Measurements from ENCODE around the gene ATG7.

The ATG7 gene

DNA sequence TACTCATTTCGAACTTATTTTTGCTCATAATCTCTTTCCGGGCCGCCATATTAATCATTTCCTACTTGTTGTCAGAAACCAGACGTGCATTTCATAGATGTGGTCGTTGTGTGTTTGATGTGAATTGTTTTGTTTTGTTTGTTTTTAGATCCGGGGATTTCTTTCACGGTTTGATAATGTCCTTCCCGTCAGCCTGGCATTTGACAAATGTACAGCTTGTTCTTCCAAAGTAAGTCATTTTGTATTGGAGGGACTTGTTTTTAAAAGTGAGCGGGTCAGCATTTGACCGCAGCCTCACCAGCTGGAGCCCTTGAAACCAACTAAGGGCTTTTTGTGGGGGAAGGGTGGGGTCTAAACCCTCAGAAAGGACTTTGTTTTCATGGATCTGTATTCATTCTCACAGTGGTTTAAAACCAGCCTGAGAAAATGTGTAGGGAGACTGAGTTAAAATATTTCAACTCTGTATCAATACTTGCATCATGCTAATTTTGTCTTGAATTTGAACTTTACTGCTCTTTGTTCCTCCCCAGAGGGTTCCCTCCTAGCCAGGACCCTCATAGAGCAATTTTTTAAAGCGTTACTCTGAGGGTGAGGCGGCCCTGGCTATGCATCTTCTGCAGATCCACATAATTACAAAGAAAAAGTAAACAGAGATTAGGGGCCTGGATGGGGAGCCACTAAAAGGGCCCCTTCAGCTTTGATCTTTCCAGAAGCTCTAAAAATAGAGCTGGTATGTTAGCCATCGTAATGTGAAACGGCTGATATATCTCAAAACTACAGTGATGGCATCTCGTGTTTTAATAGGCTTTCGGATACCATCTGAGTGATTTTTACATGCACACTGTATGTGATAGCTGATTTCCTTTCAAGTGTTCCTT, 107.9 kb downstream of the ATG7 start:
- H3K4me3 ChIP-seq (ENCODE audit: low read depth, low read length): no peak overlapping the region

DNA sequence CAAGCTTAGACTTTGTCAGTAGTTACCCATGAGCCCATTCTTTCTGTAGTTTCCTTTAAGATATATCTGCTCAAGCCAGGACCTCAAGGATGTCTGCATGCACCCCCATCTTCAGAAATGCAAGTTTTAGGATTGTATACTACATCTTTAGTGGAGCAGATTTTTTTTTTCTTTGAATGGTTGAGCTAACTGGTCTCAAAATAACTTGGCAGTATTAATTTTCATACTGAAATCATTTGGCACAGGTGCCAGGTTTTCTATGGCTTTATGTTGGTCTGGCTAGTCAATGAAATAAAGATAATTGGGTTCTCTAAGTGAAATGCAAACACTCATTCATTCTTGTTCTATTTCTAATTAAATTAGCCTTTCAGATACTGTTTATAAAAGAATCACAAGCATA, 108.9 kb downstream of the ATG7 start:
- TF ChIP-seq, protein P1, sequence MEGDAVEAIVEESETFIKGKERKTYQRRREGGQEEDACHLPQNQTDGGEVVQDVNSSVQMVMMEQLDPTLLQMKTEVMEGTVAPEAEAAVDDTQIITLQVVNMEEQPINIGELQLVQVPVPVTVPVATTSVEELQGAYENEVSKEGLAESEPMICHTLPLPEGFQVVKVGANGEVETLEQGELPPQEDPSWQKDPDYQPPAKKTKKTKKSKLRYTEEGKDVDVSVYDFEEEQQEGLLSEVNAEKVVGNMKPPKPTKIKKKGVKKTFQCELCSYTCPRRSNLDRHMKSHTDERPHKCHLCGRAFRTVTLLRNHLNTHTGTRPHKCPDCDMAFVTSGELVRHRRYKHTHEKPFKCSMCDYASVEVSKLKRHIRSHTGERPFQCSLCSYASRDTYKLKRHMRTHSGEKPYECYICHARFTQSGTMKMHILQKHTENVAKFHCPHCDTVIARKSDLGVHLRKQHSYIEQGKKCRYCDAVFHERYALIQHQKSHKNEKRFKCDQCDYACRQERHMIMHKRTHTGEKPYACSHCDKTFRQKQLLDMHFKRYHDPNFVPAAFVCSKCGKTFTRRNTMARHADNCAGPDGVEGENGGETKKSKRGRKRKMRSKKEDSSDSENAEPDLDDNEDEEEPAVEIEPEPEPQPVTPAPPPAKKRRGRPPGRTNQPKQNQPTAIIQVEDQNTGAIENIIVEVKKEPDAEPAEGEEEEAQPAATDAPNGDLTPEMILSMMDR (IDR thresholded peaks at IDR 0.05; ENCODE audit: borderline replicate concordance, insufficient read depth, low read depth, low read length): no peak
- H3K4me3 ChIP-seq (ENCODE audit: low read depth, low read length): no peak overlapping the region

More for the DNA sequence above, 107.9 kb downstream of the ATG7 start:
- TF ChIP-seq, protein P1 (IDR thresholded peaks at IDR 0.05; ENCODE audit: borderline replicate concordance, insufficient read depth, low read depth, low read length): no peak

DNA sequence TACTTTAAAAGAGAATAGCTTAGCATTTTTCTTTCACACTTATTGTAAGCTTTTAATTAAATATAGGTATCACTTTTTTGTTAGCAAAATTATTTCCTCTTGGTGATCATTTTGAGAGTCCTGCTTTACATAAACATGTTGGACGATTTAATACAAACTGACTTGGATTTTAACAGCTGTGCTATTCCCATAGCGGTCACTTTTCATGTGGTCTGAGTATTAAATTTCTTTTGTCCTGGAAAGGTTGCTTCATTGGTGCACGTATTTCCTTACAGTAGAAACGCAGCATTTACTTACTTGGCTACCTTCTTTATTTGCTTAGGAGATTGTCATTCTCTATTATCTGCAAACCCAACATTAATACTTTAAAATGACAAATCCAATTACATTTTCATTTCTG, 109.4 kb downstream of the ATG7 start:
- TF ChIP-seq, protein P1 (IDR thresholded peaks at IDR 0.05; ENCODE audit: borderline replicate concordance, insufficient read depth, low read depth, low read length): no peak
- H3K4me3 ChIP-seq (ENCODE audit: low read depth, low read length): no peak overlapping the region

DNA sequence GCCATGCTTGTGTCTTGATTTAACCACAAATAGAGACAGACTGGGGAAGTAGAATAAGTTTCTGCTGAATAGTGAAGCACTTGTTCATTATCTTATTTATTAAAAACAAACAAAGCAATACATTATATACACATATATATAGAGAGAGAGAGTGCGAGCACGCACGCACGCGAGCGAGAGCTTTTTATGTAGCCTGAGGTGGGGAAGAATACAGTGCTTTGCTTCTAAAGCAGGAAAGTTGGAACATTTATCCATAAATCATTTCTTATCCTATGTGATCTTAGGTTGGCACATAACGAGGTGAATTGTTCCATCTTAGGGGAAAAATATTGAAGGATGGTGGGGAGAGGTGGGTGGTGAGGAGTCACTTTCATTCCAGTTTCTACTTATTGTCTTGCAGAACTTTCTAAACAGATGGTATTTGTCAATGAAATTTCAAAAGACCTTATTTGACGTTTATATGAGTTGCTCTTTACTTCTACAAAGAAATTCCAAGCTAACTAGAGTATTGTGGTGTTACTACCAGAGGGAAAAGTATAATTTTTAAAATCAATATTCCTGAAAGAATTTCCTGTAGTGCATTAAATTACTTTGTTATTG, 110.0 kb downstream of the ATG7 start:
- TF ChIP-seq, protein P1 (IDR thresholded peaks at IDR 0.05; ENCODE audit: borderline replicate concordance, insufficient read depth, low read depth, low read length): no peak

DNA sequence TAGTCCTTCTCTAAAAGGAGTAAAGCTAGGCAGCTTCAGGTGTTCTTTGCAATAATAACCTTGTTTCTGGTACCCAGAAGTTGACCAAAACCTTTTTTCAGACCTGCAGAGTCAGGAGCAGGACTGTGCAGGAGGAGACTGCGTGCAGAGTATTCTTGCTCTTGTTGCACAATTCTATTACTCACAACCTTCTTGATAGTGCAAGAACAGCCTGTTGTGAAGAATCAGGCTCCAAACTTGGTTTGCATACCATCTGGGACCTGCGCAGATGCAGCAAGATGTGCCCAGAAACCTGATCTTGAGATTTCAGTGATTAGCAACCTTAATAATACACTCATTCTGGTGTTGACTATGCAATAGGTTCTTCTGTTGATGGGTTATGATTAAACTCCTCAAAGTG, 111.9 kb downstream of the ATG7 start:
- H3K4me3 ChIP-seq (ENCODE audit: low read depth, low read length): no peak overlapping the region
- TF ChIP-seq, protein P1 (IDR thresholded peaks at IDR 0.05; ENCODE audit: borderline replicate concordance, insufficient read depth, low read depth, low read length): no peak

More for the DNA sequence above, 110.0 kb downstream of the ATG7 start:
- no peak overlapping the region for H3K4me3 ChIP-seq (ENCODE audit: low read depth, low read length)

DNA sequence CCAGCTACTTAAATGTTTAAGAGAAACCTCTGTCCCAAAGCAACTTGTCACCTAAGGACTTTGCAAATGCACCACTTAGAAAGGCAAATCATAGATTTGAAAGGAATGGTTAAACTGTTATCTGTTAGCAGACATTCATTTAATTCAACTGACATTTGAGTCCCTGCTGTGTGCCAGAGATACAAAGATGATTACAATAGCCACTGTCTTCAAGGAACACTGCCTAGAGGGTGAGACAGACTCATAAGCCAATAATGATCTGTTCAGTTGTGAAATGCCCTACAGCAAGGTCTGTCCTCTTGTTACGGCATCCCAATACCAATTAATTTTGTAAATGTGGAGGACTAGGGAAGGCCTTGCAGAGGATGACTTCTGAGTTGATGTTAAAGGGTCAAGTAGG, 113.1 kb downstream of the ATG7 start:
- TF ChIP-seq, protein P1 (IDR thresholded peaks at IDR 0.05; ENCODE audit: borderline replicate concordance, insufficient read depth, low read depth, low read length): no peak
- H3K4me3 ChIP-seq (ENCODE audit: low read depth, low read length): no peak overlapping the region

DNA sequence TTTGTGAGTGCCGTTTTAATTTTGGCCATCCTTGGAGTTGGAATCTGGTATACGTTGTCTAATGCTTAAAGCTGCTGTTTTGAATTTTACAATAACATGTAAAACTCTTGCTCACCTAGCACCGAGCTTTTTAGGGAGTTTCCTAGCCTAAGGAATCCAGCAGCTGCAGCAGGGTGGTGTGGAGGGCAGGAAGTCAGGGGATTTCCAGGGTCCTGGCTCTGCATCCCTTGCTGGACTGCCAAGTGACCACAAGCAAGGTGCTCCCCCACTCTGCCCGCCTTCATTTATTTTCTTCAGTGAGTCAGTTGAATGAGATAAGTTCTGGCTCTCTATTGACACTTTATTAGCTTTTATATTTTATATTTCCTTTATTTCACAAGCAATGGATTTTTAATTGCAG, 113.7 kb downstream of the ATG7 start:
- TF ChIP-seq, protein P1 (IDR thresholded peaks at IDR 0.05; ENCODE audit: borderline replicate concordance, insufficient read depth, low read depth, low read length): no peak
- H3K4me3 ChIP-seq (ENCODE audit: low read depth, low read length): no peak overlapping the region
